ENCODE data around the gene AP2S1.

The AP2S1 gene

DNA sequence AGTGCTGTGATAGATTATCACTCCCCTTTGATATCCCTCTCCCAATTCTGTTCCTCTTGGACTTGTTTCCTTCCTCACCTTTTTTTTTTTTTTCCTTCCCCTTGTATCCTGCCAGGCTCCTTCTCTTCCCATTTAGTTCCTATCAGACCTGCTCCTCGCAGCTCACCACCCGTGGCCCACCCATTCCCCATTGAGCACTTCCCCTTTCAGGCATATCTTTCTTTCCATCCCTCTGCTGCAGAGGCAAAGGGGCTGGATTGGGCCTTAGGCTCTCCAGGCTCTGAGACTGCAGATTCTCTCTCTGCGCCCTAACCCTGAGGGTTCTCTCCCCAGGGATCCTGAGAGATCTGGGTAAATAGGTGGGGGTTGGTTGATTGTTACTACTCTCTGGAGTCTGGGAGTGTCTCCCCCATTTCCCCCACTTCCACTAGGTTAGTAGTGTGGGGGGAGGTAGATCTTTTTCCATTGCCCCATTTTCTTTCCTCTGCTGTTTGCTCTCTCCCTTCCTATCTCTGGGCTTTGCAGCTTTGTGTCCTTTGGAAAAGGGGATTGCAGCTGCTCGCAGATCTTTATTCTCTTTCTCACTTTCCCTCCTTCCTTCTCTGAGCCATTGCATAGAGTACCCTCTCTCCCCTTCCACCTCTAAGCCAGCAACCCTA, 12.5 kb upstream of the AP2S1 start:
- TF ChIP-seq, protein P1, sequence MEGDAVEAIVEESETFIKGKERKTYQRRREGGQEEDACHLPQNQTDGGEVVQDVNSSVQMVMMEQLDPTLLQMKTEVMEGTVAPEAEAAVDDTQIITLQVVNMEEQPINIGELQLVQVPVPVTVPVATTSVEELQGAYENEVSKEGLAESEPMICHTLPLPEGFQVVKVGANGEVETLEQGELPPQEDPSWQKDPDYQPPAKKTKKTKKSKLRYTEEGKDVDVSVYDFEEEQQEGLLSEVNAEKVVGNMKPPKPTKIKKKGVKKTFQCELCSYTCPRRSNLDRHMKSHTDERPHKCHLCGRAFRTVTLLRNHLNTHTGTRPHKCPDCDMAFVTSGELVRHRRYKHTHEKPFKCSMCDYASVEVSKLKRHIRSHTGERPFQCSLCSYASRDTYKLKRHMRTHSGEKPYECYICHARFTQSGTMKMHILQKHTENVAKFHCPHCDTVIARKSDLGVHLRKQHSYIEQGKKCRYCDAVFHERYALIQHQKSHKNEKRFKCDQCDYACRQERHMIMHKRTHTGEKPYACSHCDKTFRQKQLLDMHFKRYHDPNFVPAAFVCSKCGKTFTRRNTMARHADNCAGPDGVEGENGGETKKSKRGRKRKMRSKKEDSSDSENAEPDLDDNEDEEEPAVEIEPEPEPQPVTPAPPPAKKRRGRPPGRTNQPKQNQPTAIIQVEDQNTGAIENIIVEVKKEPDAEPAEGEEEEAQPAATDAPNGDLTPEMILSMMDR (IDR thresholded peaks at IDR 0.05): no peak

DNA sequence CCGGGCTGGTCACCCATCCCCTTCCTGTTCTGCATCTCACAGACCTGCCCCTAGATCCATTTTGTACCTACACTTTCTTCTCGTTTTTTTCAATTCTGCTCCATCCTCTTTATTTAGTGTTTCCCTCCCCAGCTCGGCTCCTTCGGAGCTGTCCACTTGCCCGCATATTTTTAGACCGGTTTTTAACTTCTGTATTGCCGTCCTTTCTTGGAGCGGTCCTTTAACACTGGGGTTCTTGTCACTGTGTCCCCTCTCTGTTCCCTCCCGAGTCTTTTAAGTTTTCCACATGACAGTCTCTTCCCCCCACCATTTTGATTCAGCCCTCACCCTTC, 11.8 kb upstream of the AP2S1 start:
- TF ChIP-seq, protein P1 (IDR thresholded peaks at IDR 0.05): no peak

DNA sequence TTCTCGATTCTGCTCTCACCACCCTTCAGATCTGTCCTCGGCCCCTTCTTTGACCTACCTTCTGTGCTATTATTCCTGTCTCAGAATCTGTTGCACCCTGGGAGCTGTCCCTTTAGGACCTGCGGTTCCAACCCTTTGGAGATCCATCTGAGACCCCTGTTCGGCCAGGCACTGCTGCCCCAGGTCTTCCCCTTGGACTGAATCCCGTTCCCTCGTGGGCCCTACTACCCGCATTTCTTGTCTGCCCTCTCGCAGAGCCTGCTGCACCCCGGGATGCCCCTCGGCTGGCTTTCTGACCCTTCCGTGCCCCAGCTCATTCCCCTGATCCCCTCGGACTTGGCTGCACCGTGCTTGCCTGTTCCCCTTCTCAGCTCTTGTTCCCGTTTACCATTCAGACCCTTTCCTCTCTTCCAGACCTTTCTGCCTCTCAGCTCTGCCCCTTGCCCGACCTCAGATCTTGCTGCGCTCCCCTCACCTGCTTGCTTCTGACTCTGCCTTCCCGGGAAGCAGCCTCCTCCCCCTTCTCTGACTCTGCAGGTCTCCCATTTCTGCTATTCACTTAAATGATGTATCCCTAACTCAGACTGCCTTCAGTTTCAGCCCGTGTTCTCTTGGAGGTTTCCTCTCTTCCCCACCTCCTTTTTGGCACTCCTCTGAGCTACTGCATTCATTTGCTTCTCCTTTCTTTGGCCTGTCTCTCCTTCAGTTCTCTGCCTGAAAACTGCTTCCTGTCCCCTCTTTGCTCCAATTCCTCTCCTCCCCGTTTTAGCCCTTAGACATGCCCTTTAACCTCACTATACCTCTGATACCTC, 11.3 kb upstream of the AP2S1 start:
- TF ChIP-seq, protein P1 (IDR thresholded peaks at IDR 0.05): no peak

DNA sequence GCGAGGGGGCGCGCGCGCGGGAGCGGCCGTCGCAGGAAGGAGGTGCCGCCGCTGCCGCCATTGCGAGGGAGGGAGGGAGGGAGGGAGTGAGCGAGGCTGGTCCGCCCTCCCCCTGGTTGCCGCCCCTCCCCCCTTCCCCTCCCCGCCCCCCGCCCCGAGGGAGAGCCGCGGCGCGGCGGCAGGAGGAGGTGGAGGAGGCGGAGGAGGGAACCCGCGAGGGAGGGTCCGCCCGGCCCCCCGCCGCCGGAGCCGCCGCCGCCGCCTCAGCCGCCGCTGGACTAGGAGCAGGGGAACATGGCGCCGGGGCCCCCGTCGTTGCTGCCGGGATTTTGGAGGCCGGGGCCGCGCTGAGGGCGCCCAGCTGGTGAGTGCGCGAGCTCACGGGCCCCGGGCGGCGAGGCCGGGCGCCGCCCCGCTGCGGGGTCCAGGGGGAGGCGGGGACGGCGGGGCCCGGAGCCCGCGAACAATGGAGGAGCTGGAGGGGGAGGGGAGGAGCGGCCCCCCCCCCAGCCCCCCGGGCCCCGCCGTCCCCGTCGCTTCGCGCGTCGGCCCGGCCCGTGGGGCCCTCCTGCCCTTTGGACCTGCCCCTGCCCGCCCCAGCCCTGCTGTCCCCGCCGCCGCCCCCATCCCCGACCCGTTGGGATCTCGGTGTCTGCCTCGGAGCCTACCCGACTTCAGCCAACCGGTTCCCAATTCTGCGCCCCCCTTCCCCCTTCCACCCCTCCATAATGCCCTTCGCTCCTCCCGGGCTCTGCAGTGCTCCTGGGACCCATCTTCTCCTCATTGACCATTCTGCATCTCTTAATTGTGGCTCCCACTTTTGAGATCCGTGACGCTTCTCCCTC, 10.4 kb upstream of the AP2S1 start, which contains the start of gene ARHGAP35:
ARHGAP35 (plus strand) TSS at position 152 of the 845 bp plus-strand sequence. CDS start 57,679 bp downstream, outside the sequence.
- TF ChIP-seq, protein P1 (IDR thresholded peaks at IDR 0.05): no peak

DNA sequence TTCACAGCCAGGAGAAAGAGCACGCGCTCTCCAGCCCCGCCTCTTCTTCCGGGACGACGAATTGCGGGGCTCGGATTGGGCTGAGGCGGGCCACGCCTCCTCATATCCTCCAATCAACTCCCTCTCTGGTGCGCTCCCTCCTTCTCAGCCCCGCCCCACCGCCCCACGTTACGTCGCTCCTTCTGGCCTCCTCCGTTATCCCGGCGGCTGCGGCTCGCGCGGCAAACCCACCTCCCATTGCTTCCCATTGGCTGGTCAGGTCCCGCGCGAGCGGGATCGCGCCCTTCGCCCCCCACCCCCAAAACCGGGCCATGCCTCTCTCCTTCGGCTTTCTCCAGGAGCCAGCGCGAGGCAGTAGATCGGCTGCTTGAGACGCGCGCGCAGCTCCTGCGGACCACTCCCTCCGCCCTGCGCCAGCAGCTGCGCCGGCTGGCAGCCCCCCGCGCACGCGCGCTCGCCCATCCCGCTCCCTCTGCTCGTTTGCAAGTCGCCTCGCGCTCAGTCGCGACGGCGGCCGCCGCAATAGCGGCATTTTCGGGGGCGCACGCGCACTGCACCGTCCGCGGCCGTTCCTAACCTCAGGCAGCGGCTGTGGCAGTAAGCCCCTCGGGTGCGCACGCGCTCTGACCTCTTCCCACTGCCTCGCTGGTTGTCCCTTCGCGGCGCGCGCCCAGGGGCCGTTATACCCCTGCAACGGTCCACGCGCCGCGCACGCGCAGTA, 9.6 kb upstream of the AP2S1 start:
- TF ChIP-seq, protein P1 (IDR thresholded peaks at IDR 0.05): no peak

DNA sequence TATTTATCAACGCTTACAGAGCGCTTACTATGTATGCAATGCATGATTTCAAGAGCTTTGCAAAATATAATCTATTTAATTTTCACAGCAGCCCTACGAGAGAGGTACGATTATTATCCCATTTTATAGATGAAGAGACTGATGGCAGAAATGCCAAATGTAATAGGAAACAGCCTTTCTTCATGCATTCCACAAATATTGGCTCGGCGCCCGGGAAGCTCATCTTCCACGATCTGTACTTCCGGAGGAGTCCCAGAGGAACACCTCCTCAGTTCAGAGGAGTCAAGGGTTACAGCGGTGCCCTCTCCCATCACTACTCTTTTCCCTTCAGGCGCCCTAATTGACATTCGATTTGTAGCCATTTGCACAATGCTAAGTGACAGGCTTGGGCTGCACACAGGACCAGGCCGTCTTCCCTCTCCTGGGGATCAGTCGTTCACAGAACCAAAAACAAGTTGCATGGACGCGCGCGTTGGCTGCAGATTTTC, 9.0 kb upstream of the AP2S1 start:
- TF ChIP-seq, protein P1 (IDR thresholded peaks at IDR 0.05): no peak
